Sigmoid colon (tissue), 7 donors: ENCODE results near the gene PRMT3. TPM values are rescaled to one million over a fixed set of nuclear protein-coding genes. Genes with fewer than 3 reads are reported as not detected.

Experiments
- DNase-seq: peaks from one replicate; pipeline ENCODE4 v3.0.0-alpha.2; 2019
- H3K27ac ChIP-seq, 4 donors: fragments of 200-600 bp; sonication (generic); one replicate each; pipeline ENCODE4 v1.5.1; 2016 to 2019; ENCODE audit warnings: mild to moderate bottlenecking in 1 of 4
- H3K27me3 ChIP-seq, 3 donors: fragments of 200-600 bp; sonication (generic); one replicate each; pipeline ENCODE4 v1.5.1; 2019; ENCODE audit warnings: mild to moderate bottlenecking in 1 of 3
- H3K36me3 ChIP-seq, 4 donors: fragments of 200-600 bp; sonication (generic); one replicate each; pipeline ENCODE4 v1.5.1; 2016 to 2019
- H3K4me1 ChIP-seq, 4 donors: fragments of 200-600 bp; sonication (generic); one replicate each; pipeline ENCODE4 v1.5.1; 2017 to 2019
- H3K4me3 ChIP-seq, 4 donors: fragments of 200-600 bp; sonication (generic); one replicate each; pipeline ENCODE4 v1.5.1; 2017 to 2019; ENCODE audit warnings: mild to moderate bottlenecking in 2 of 4, moderate library complexity in 1 of 4
- H3K9me3 ChIP-seq, 4 donors: fragments of 200-600 bp in 3 of 4; sonication (generic) in 3 of 4; one replicate each; pipeline versions ENCODE4 v1.5.1 to v1.6.1; 2013 to 2019
- EP300 ChIP-seq, 4 donors: sonication (generic); formaldehyde crosslinking; IDR thresholded peaks; one replicate each; pipeline ENCODE4 v1.6.1; 2017; ENCODE audit warnings: antibody characterized with exemption in 4 of 4
- POLR2A ChIP-seq, 2 donors: fragments of 450-650 bp; IDR thresholded peaks; one replicate each; pipeline ENCODE4 v1.6.1; 2016; ENCODE audit warnings: antibody characterized with exemption in 2 of 2, mild to moderate bottlenecking in 2 of 2, moderate library complexity in 2 of 2
- POLR2AphosphoS5 ChIP-seq, 4 donors: sonication (generic); formaldehyde crosslinking; IDR thresholded peaks; one replicate each; pipeline ENCODE4 v1.6.1; 2017; ENCODE audit warnings: antibody characterized with exemption in 4 of 4
- whole genome bisulfite sequencing, 2 donors: extraction: QIAGEN DNeasy Blood & Tissue Kit; methylation state at CpG; one replicate each; pipeline ENCODE4 v1.1.7; 2013; 5-methylcytosine and 5-hydroxymethylcytosine counted together
- intact Hi-C: fragments of 100-400 bp; cut with DNase I; formaldehyde crosslinking; loops from one replicate; pipeline ENCODE4 v1.15.1; 2023
- polyA plus RNA-seq, 3 donors: library from polyadenylated mRNA; stranded (reverse); fragments of 200-250 nt; gene quantifications; one replicate each; pipeline ENCODE4 v1.2.3, GENCODE V29; 2013
- total RNA-seq, 4 donors: library from RNA; depleted of rRNA; stranded (reverse); fragments of >200 nt; gene quantifications; one replicate each; pipeline ENCODE4 v1.1.0, GENCODE V29; 2016
- TF ChIP-seq, protein P1 (sequence below), 4 experiments: fragments of 450-650 bp in 3 of 4; fragments of 200-600 bp in 1 of 4; IDR thresholded peaks; one replicate each; pipeline ENCODE4 v1.5.1; 2016 to 2019; ENCODE audit warnings: antibody characterized with exemption in 4 of 4, mild to moderate bottlenecking in 3 of 4, moderate library complexity in 2 of 4
- donor health status: healthy with polysubstance abuse.
- donor health status: Bipolar disorder and iron deficiency.
- donor health status: healthy.

The PRMT3 gene
- total and polyA plus RNA-seq, 7 donors: 4.9 to 18.4 (median 15.3) TPM

- Histone ChIP-seq H3K36me3 (no peaks in the 10 kb centered on the region), H3K27me3 (no peaks in the 10 kb centered on the region), H3K9me3 (no peaks in the 10 kb centered on the region), H3K4me1 (no peaks in the 10 kb centered on the region), H3K4me3 (no peak overlapping the region), H3K27ac (no peak overlapping the region)
- 37 to 43% methylated on average over 13 of the region's 13 CpGs for WGBS, 2 donors
- TF ChIP-seq POLR2AphosphoS5 (IDR thresholded peaks at IDR 0.05) (no peak), POLR2A (IDR thresholded peaks at IDR 0.05) (no peak), EP300 (IDR thresholded peaks at IDR 0.05) (no peak)
- TF ChIP-seq, protein P1, sequence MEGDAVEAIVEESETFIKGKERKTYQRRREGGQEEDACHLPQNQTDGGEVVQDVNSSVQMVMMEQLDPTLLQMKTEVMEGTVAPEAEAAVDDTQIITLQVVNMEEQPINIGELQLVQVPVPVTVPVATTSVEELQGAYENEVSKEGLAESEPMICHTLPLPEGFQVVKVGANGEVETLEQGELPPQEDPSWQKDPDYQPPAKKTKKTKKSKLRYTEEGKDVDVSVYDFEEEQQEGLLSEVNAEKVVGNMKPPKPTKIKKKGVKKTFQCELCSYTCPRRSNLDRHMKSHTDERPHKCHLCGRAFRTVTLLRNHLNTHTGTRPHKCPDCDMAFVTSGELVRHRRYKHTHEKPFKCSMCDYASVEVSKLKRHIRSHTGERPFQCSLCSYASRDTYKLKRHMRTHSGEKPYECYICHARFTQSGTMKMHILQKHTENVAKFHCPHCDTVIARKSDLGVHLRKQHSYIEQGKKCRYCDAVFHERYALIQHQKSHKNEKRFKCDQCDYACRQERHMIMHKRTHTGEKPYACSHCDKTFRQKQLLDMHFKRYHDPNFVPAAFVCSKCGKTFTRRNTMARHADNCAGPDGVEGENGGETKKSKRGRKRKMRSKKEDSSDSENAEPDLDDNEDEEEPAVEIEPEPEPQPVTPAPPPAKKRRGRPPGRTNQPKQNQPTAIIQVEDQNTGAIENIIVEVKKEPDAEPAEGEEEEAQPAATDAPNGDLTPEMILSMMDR (IDR thresholded peaks at IDR 0.05): no peak
- no peak for DNase-seq
- intact Hi-C loops: no loop called here
Observed at GRCh38 chr11:20530942-20531703, 143.6 kb downstream of the PRMT3 start.

DNA sequence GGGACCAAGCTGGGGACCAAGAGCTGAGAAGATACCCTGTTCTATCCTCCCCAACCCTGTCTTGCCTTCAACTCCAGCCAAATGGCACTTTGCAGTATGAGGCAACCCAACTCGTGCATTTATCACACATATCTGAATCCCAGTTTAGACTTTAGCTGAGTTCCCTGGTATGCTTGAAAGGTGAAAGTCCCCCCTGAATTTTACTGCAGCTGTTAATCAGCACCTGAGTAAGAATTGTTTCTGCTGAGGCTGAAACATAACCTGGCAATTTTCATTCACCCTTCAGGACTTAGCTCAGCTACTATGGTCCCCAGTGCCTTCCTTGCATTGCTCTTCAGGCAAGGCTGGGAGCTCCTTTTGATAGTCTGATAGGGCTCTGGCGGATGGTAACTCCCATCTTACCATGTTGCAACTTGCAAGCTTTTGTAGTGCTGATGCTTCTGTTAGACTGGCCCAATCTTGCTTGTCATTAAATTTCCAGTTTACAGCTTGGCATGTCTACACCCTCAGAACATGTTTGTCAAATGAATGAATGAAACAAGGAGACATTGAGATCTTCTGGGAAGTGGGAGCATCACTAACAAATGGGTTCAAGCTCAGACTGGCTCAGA is 147.9 kb downstream of the PRMT3 start:
- Histone ChIP-seq H3K27me3 (no peaks in the 10 kb centered on the region), H3K27ac (no peak overlapping the region), H3K4me1 (no peaks in the 10 kb centered on the region), H3K4me3 (no peak overlapping the region), H3K36me3 (no peaks in the 10 kb centered on the region), H3K9me3 (no peaks in the 10 kb centered on the region)
- no peak for DNase-seq
- 35 to 78% methylated on average over 2 of the region's 2 CpGs for WGBS, 2 donors
- TF ChIP-seq, protein P1 (IDR thresholded peaks at IDR 0.05): no peak
- TF ChIP-seq EP300 (IDR thresholded peaks at IDR 0.05): no peak
- intact Hi-C loops: no loop called here

- WGBS, 2 donors: 76 to 87% methylated on average over 3 of the region's 3 CpGs
- TF ChIP-seq, protein P1 (IDR thresholded peaks at IDR 0.05): no peak
- TF ChIP-seq POLR2AphosphoS5 (IDR thresholded peaks at IDR 0.05) (no peak), EP300 (IDR thresholded peaks at IDR 0.05) (no peak), POLR2A (IDR thresholded peaks at IDR 0.05) (no peak)
- Histone ChIP-seq H3K27me3 (no peaks in the 10 kb centered on the region), H3K27ac (no peak overlapping the region), H3K36me3 (no peaks in the 10 kb centered on the region), H3K9me3 (no peaks in the 10 kb centered on the region), H3K4me3 (no peak overlapping the region), H3K4me1 (no peaks in the 10 kb centered on the region)
- intact Hi-C loops: no loop called here
- DNase-seq: no peak
Observed at GRCh38 chr11:20536365-20536764, 148.8 kb downstream of the PRMT3 start.

- no peaks in the 10 kb centered on the region for H3K27me3 ChIP-seq
- WGBS, 2 donors: 50 to 82% methylated on average over 1 of the region's 1 CpG
- H3K9me3 ChIP-seq: no peaks in the 10 kb centered on the region
- intact Hi-C loops: no loop called here
- no peaks in the 10 kb centered on the region for H3K36me3 ChIP-seq
- no peaks in the 10 kb centered on the region for H3K4me1 ChIP-seq
- H3K27ac ChIP-seq: no peak overlapping the region
- DNase-seq: no peak
- TF ChIP-seq POLR2A (IDR thresholded peaks at IDR 0.05): no peak
- TF ChIP-seq EP300 (IDR thresholded peaks at IDR 0.05): no peak
- TF ChIP-seq, protein P1 (IDR thresholded peaks at IDR 0.05): no peak
- no peak for TF ChIP-seq POLR2AphosphoS5 (IDR thresholded peaks at IDR 0.05)
- no peak overlapping the region for H3K4me3 ChIP-seq
Observed at GRCh38 chr11:20536784-20537183, 149.3 kb downstream of the PRMT3 start.
